Upper lobe of left lung (tissue), 4 donors: ENCODE results near the gene NODAL.

Experiments used
- EP300 ChIP-seq, 4 donors: sonication (generic); formaldehyde crosslinking; IDR thresholded peaks; one replicate each; pipeline ENCODE4 v1.5.1; 2017; ENCODE audit warnings: antibody characterized with exemption in 4 of 4, control low read depth in 2 of 4
- POLR2A ChIP-seq, 4 donors: fragments of 450-650 bp; IDR thresholded peaks; one replicate each; pipeline ENCODE4 v1.5.1; 2016 to 2017; ENCODE audit warnings: antibody characterized with exemption in 4 of 4, mild to moderate bottlenecking in 2 of 4
- POLR2AphosphoS5 ChIP-seq, 2 donors: sonication (generic); formaldehyde crosslinking; IDR thresholded peaks; one replicate each; pipeline ENCODE4 v1.5.1; 2017; ENCODE audit warnings: antibody characterized with exemption in 2 of 2
- TF ChIP-seq, protein P1 (sequence below), 6 experiments: fragments of 450-650 bp in 4 of 6; fragments of 200-600 bp in 2 of 6; sonication (generic) in 2 of 6; IDR thresholded peaks; one replicate each; pipeline ENCODE4 v1.5.1; 2016 to 2019; ENCODE audit warnings: antibody characterized with exemption in 6 of 6

GRCh38 chr10:70412356-70412755, 29.1 kb downstream of the NODAL start:
- TF ChIP-seq, protein P1, sequence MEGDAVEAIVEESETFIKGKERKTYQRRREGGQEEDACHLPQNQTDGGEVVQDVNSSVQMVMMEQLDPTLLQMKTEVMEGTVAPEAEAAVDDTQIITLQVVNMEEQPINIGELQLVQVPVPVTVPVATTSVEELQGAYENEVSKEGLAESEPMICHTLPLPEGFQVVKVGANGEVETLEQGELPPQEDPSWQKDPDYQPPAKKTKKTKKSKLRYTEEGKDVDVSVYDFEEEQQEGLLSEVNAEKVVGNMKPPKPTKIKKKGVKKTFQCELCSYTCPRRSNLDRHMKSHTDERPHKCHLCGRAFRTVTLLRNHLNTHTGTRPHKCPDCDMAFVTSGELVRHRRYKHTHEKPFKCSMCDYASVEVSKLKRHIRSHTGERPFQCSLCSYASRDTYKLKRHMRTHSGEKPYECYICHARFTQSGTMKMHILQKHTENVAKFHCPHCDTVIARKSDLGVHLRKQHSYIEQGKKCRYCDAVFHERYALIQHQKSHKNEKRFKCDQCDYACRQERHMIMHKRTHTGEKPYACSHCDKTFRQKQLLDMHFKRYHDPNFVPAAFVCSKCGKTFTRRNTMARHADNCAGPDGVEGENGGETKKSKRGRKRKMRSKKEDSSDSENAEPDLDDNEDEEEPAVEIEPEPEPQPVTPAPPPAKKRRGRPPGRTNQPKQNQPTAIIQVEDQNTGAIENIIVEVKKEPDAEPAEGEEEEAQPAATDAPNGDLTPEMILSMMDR (IDR thresholded peaks at IDR 0.05), result no peak
- no peak for TF ChIP-seq POLR2A (IDR thresholded peaks at IDR 0.05)
- TF ChIP-seq POLR2AphosphoS5 (IDR thresholded peaks at IDR 0.05), result no peak
- TF ChIP-seq EP300 (IDR thresholded peaks at IDR 0.05), result no peak
